Lower leg skin (tissue), 3 donors: ENCODE data around the gene SHISA6.

Experiments
- POLR2A ChIP-seq, 2 donors: fragments of 450-650 bp; IDR thresholded peaks; one replicate each; pipeline ENCODE4 v1.6.1; 2016 to 2017; ENCODE audit warnings: antibody characterized with exemption in 2 of 2, mild to moderate bottlenecking in 1 of 2, moderate library complexity in 1 of 2
- TF ChIP-seq, protein P1 (sequence below), 3 donors: fragments of 450-650 bp; IDR thresholded peaks; one replicate each; pipeline ENCODE4 v1.5.1; 2016; ENCODE audit warnings: antibody characterized with exemption in 3 of 3, mild to moderate bottlenecking in 3 of 3, moderate library complexity in 2 of 3

- TF ChIP-seq, protein P1, sequence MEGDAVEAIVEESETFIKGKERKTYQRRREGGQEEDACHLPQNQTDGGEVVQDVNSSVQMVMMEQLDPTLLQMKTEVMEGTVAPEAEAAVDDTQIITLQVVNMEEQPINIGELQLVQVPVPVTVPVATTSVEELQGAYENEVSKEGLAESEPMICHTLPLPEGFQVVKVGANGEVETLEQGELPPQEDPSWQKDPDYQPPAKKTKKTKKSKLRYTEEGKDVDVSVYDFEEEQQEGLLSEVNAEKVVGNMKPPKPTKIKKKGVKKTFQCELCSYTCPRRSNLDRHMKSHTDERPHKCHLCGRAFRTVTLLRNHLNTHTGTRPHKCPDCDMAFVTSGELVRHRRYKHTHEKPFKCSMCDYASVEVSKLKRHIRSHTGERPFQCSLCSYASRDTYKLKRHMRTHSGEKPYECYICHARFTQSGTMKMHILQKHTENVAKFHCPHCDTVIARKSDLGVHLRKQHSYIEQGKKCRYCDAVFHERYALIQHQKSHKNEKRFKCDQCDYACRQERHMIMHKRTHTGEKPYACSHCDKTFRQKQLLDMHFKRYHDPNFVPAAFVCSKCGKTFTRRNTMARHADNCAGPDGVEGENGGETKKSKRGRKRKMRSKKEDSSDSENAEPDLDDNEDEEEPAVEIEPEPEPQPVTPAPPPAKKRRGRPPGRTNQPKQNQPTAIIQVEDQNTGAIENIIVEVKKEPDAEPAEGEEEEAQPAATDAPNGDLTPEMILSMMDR (IDR thresholded peaks at IDR 0.05) = no peak
- no peak for TF ChIP-seq POLR2A (IDR thresholded peaks at IDR 0.05)
Measured at GRCh38 chr17:11330006-11330405, 89.0 kb downstream of the SHISA6 start.
